NCI-H2171 treated with DMSO at 0.1 percent for 48 hours (cell line): ENCODE data around the gene FOSB.
A peak's percentile ranks its signal among the peaks of the same experiment; 100 is the strongest.

Source experiments
- DNase-seq: peaks from one replicate; lab custom pipeline; 2025; lab: John Stamatoyannopoulos, UW

Gene FOSB

GRCh38 chr19:45485305-45486077 lies 17.7 kb downstream of the FOSB start:
- peak; percentile 97 for DNase-seq

DNA sequence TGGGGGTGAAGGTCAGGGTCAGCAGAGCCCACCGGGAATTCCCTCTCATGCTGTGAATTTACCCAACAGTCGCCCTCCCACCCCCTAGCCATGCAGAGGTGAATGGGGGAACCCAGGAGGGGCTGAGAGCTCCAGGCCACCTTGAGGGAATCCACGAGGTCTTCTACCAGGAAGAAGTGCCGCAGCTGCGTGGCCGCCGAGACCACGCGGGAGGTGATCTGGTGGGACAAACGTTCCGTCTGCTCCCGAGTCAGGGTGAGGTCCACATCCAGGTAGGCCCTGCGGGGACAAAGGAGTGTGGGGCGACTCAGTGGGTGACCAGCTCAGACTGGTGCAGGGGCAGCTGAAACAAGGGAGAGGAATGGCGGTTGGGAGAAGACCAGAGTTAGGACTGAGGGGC lies 20.9 kb downstream of the FOSB start:
- no peak for DNase-seq

- no peak for DNase-seq
Observed at GRCh38 chr19:45489216-45489855, 21.5 kb downstream of the FOSB start.

DNA sequence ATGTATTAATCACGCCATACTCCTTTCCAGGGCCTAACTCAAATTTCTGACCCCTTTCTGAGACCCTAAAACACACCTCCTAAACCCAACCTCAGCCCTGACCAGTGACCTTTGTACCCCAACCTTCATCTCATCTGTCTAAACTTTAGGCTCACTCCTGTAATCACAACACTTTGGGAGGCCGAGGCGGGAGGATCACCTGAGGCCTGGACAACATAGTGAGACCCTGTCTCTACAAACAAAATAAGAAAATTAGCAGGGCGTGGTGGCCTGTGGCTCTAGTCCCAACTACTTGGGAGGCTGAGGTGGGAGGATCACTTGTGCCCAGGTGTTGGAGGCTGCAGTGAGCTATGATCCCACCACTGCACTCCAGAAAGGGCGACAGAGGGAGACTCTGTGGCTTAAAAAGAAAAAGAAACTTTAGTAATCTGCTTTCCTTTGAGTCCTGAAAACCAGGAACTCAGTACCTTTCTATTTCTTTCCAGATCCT lies 24.4 kb downstream of the FOSB start:
- DNase-seq, result no peak

GRCh38 chr19:45492627-45493470 lies 25.1 kb downstream of the FOSB start:
- DNase-seq, result no peak

GRCh38 chr19:45494261-45494916 lies 26.6 kb downstream of the FOSB start:
- DNase-seq, result no peak

- no peak for DNase-seq
Observed at GRCh38 chr19:45495178-45495577, 27.4 kb downstream of the FOSB start.

GRCh38 chr19:45496349-45496953 lies 28.7 kb downstream of the FOSB start:
- DNase-seq, result no peak

DNA sequence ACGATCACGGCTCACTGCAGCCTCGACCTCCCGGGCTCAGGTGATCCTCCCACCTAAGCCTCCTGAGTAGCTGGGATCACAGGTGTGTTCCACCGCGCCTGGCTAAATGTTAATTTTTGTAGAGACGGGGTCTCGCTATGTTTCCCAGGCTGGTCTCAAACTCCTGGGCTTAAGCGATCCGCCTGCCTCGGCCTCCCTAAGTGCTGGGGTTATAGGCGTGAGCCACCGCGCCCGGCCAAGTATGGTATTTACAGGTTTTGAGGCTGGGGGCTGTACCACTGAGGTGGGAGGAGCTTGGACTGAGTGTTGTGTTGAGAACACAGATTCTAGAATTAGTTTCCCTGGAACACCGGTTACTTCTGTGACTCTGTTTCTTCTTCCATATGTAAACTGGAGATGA lies 30.0 kb downstream of the FOSB start:
- no peak for DNase-seq

- no peak for DNase-seq
Observed at GRCh38 chr19:45498411-45499195, 30.8 kb downstream of the FOSB start, which contains the start of gene PPM1N. Gene PPM1N (plus strand): TSS chr19:45498443. CDS start chr19:45498473, 30 bp downstream.

GRCh38 chr19:45499196-45500180 lies 31.7 kb downstream of the FOSB start:
- no peak for DNase-seq

GRCh38 chr19:45500918-45501729 lies 33.3 kb downstream of the FOSB start:
- no peak for DNase-seq

GRCh38 chr19:45501730-45502014 lies 33.9 kb downstream of the FOSB start:
- no peak for DNase-seq

- DNase-seq, result no peak
Observed at GRCh38 chr19:45502111-45502510, 34.3 kb downstream of the FOSB start.

DNA sequence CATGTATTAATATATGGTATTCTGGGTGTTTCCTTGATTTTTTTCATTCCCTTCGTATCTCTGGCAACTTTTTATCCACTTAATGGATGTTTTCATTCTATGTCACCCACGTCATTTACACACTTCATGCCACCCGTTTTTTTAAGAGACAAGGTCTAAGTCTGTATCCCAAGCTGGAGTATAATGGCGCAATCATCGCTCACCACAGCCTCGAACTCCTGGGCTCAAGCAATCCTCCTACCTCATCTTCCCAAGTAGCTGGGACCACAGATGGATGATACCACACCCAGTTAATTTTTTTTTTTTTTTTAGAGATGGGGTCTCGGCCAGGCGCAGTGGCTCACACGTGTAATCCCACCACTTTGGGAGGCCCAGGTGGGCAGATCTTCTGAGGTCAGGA lies 36.1 kb downstream of the FOSB start:
- DNase-seq, result no peak

DNA sequence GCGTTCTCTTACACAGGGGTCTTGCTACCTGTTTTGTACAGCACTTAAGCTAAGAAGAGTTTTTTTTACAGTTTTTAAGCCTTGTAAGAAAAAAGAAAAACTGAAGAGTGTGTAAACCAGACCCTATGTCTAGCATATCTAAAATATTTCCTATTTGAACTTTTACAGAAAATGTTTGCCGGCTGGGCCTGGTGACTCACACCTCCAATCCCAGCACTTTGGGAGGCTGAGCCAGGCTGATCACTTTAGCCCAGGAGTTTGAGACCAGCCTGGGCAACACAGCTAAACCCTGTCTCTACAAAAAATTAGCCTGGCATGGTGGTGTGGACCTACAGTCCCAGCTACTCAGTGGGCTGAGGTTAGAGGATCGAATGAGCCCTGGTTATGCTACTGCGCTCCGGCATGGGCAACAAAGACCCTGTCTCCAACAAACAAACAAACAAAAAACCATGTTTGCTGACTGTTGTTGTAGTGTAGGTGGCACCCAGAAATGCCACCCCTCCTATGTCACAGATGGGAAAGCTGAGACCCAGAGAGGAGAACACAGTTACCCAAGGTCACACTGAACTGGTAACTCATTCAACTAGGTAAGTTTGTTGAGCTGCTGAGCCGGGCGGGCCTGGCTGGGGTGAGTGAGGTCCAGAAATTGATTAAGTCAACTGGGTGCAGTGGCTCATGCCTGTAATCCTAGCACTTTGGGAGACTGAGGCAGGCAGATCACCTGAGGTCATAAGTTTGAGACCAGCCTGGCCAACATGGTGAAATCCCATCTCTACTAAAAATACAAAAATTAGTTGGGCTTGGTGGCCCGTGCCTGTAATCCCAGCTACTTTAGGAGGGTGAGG lies 37.6 kb downstream of the FOSB start:
- DNase-seq, result no peak

DNA sequence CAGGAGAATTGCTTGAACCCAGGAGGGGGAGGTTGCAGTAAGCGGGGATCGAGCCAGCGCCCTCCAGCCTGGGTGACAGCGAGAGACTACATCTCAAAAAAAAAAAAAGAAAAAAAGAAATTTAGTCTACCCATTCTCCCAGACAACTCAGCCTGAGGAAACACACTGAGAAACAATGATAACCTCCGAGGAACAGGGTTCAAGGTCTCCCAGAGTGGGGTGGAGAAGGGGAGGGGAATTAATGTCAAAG lies 38.1 kb downstream of the FOSB start:
- no peak for DNase-seq
